T-helper 2 cell (primary cell): ENCODE measurements around the gene GPS1.

Source experiments
- DNase-seq, 5 experiments: peaks; one replicate each; pipeline versions ENCODE4 v3.0.0 to v3.0.0-alpha.2; 2012 to 2022

Gene GPS1

DNA sequence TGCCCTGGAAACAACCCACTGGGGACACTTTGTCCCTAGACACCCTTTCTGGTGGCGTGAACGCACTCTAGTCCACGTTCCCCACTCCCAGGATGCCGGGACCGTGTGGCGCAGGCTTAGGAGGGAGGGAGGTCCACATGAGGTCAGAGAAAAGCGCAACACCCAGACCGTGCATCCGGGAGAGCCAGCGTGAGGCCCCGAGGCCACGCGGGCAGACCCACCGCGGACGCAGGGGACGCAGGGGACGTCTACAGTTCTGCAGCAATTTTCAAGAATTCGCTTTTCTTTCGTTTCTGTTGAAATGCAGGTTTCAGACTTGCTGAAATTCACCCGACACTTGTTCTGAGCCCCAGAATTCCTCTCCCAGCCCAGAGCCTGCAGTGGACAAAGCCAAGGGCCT is 4.8 kb upstream of the GPS1 start:
- no peak for DNase-seq

- DNase-seq, result no peak
Measured at GRCh38 chr17:82047379-82047778, 4.3 kb upstream of the GPS1 start.

DNA sequence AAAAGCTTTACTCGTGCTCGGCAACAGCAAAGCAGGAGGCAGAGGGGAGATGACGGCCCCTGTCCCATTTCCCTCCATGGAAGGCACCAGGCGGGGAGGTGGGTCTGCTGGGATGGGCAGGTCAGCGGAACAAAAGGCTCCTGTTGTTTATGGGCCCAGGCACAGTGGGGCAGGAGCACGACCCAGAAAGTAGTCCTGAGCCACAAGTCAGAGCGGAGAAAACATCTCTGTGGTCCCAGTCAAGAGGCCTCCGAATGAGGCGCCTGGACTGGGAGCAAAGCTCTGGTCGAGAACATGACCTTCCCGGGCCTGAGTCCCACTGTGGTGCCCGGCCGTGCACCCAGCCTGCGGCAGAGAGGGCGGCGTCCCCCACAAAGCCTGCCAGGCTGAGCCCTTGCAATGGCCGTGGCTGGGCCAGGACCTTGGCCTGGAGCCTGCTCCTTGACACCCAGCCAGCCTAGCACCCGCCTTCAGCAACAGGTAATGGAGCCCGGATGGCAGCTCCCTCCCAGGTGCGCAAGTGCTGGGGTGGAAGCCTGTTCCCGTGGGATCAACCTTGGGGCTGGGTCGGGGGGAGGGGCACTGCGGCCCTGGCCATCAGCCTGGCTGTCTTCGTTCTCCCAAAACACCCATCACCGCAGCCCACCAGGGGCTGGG is 3.7 kb upstream of the GPS1 start:
- no peak for DNase-seq

DNA sequence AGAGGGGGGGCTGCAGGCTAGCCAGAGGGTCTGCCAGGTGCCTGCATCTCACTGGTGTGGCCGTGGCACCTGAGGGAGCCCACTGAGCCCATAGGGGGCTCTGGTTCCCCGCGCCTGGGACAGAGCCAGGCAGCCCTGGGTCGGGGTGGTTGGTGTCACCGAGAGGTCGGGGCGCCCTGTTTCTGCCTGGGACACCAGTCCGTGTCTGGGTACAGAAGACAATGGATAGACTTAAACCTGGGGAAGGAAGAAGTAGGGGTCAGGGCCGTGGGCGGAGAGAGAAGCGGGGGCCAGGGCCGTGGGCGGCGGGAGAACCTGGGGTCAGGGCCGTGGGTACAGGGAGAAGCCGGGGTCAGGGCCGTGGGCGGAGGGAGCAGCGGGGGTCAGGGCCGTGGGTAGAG is 3.1 kb upstream of the GPS1 start:
- no peak for DNase-seq

DNA sequence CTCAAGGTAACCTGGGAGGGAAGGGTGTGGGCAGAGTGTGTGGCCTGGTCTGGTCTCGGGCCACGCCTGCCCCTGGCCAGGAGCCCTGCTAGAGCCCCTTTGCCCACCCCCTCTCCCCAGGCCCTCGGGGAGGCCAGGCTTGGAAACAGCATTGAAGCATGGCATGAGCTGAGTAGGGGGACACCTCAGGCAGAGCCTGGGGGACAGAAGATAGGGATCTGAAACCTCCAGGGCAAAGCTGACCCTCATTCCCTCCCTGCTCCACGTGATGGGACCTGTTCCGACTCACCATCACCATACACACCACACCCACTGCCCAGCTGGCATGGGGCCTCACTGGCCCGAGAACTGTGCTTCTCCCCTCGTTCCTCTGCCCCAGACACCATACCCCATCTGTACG is 2.6 kb upstream of the GPS1 start:
- no peak for DNase-seq

DNA sequence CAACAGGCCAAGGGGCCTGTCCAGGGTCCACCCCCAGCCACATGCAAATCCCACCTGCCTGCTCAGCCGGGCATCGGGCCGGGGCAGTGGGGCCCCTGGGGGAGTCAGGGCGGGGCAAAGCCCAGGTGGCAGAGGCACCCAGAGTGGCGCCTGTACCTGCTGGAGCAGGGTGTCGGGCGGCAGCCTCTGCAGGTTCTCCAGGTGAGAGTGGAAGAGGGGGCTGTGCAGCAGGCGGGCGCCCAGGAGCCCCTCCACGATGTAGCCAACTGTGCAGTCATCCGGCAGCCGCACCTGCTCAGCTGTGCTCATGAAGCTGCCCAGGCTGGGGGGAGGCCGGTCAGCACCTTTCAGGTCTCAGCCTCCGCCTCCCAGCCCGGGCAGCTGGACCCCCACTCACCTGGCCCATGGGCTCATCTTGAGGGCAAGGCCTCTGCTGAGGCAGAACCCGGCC is 2.2 kb upstream of the GPS1 start:
- no peak for DNase-seq

DNA sequence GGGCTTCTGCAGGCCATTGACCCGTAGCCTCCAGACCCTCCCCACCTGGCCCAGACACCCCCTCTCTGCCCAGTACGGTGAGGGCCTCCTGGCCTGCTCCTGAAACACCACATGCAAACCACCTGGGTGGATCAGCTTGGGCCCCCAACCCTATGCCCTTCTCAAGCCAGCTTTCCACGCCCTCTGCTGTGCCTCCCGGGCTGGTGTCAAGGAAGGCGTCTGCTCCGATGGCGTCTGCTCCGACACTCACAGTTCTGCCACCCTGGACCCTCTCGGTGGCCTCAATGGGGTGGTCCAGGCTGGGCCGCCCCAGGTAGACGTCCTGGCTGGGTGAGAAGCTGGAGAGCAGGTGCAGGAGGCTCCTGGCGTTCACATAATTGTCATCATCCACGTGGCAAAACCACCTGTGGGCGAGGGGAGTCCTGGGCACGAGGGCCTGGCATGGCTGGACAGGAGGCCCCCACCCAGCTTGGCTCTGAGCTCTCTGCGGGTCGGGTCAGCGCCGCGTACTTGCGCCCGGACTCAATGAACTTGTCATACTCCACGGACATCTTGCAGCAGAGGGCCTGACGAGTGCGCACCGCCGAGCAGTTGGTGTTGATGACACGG is 1.4 kb upstream of the GPS1 start:
- no peak for DNase-seq

GRCh38 chr17:82050761-82051641 is 697 bp upstream of the GPS1 start:
- DNase-seq, result no peak

DNA sequence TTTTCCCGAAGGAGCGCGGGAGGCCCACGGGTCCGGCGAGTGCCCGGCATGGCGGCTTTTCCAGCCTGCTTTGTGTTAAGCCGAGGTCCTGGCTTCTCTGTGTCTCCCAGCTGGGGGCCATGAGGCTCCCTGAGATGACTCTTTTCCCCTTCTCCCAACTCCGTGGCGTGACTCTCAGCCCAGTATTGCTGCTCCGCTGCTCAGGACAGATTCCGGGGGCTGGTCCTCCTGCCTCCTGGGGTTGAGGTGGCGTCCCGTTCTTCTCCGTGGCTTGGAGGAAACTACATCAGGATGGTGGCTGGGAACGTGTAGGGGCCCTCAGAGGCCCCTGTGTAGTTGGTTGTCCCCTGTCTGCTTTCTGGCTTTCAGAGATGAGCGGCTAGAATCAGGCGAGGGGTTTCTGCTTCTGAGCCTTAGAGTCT is 951 bp downstream of the GPS1 start:
- no peak for DNase-seq

DNA sequence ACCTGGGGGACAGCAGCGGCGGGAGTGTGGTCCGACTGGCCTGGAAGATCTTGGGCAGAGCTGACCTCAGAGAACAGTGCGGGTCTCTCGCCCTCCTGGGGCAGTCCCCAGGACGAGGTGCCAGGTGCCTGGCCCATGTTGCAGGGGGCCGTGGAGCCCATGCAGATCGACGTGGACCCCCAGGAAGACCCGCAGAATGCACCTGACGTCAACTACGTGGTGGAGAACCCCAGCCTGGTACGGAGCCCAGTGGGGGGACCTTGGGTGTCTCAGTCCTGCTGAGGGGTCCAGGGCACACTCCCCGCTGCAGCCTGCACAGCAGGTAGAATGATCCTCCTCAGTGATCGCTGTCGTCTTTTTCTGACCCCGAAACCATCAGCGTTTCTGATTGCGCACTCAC is 1.4 kb downstream of the GPS1 start:
- no peak for DNase-seq

DNA sequence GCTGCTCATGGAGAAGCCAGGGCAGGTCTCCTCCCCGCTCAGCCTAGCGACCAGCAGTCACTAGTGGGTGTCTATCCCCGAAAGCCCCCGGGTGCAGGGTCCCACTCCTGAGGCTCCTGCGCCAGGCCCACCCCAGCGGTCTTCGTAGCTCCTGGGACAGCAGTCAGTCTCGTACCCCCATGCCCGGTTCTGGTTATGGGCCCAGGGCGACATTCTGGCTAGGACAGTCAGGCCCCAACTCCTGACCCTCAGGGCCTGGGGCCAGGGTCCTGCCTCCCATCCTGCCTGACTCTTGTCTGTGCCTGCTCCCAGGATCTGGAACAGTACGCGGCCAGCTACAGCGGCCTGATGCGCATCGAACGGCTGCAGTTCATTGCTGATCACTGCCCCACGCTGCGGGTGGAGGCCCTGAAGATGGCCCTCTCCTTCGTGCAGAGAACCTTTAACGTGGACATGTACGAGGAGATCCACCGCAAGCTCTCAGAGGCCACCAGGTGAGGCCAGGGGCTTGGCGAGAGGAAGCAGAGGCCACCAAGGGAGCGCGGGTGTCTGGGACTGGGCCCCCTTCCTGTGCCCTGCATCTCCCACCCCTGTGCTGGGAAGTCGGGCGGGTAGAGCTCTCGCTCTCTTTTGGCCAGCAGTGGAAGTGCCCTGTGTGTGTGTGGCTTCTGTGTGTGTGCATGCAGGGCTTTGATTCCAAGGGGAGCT is 2.0 kb downstream of the GPS1 start:
- DNase-seq, result no peak

GRCh38 chr17:82054351-82055022 is 2.8 kb downstream of the GPS1 start:
- DNase-seq, result no peak

DNA sequence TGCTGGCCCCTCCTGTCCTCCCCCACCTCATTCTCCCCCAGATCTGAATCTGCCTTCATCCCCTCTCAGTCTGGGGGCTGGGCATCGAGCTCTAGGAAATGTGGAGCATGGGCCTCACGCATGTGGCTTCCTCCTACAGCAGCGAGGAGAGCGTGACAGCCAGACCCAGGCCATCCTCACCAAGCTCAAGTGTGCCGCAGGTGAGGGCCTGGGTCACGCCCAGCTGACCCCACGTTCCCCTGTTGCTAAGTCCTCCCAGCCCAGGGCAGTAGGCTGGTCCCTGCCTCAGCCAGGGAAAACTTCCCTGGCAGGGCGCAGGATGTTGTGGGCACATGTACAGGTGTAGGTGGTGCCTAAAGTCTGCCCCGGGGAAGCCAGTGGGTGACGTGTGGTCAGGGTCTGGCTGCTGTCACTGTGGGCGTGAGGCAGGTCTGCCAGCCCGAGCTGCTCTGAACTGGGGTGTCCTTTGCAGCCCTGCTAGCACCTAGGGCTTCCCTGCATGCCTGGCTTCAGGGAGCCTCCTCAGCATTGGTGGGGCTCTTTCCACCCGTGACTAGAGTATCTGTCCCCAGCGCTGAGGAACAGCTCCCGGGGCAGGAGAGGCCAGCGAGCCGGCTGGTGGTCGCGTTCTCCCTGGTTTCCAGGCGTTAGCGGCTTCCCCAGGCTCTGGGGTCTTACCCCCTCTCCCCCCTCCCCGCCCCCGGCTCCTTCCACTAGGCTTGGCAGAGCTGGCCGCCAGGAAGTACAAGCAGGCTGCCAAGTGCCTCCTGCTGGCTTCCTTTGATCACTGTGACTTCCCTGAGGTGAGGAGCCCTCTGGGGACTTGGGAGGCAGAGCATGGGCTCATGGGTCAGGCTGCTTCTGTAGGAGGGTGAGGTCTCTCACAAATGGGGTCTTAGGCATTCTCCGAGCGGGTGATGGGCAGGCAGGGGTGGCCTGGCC is 3.6 kb downstream of the GPS1 start:
- DNase-seq, result no peak

GRCh38 chr17:82055965-82056728 is 4.4 kb downstream of the GPS1 start:
- DNase-seq, result no peak

- DNase-seq, result no peak
Measured at GRCh38 chr17:82056729-82057621, 5.3 kb downstream of the GPS1 start.

DNA sequence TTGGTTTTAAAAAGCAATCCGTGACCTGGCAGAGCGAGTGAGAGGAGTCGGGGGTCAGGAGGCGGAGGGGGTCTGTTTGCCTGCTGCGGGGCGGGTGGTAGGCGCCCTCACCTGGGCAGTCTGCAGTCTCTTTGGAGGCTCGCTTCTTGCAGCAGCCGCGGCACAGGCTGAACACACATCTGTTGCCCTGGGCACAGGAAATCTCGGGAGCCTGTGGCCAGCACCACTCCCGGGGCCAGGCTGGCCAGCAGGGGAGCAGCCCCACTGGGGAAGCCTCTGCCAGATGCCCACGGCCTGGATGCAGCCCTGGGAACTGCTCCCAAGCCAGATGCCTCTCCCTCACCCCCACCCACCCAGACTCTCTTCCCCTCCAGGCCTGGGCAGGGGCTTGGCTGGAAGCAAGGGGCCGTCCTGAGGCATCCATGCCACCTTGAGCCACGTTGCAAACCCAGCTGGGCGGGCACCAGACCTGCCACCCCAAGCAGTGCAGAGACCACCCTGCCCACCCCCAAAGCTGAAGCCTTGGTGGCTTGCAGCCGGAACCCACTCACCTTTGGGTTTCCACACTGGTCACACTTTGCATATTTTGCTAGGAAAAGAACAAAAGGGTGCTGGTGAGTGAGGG is 6.6 kb downstream of the GPS1 start:
- DNase-seq, result no peak

- DNase-seq, result no peak
Measured at GRCh38 chr17:82058855-82059249, 7.2 kb downstream of the GPS1 start.

DNA sequence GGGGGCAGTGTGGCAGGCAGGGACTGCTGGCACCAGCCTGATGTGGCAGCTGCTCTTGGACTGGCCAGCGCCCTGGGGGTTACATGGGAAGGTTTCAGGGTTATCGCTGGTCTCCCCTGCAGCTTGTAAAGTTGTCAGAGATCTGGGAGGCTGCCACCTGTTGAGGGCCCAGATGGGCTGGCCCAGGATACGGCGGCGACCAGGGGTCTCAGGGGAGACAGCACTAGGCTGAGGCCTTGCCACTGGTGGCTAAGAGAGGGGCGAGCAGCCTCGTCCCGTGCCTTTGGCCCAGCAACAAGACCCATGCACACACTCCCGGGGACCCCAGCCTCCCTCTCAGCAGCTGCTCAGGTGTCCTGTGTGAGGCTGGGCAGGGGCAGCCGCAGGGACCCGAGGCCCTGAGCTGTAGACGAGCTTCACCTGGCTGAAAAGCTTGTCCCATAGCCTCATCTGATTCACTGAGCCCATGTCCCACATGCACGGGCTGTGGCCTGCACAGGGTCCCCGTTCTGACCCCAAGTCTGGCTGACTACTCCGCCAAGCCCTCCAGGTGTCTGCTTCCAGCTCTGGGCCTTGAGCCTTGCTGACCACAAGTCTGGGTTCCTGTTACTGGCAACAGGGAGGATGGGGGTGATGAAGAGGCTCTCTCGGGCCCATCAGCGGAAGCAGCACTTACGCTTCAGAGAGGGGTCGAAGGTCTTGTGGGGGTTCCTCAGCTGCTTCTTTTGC is 7.7 kb downstream of the GPS1 start:
- no peak for DNase-seq
